Measurements from ENCODE around the gene ERC2. TPM values are rescaled to one million over a fixed set of nuclear protein-coding genes. Genes with fewer than 3 reads are reported as not detected.

The ERC2 gene
- total and polyA plus RNA-seq, 2 of the 8 experiments (the other 6 are each of a cell fraction or from before 2014, with no cell fraction given): 16.4 to 22.8 TPM

DNA sequence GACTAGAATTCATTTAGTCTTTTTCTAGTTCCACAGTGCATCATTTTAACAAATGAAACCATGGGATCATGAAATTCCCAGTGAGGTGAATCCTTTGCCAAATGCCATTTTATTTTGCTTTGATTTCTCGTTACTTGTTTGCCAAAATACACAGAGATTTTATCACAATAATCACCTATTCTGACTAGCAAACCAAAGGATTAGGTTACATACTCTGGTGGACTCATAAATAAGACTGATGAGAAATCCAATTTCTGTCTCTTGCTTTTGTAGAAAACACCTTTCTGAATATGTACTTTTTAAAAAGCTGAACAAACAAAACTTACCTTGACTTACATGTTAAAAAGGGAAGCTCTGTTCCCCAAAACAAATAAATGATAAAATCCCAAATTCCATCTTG is 12.2 kb downstream of the ERC2 start:
- Histone ChIP-seq H2AK5ac (ENCODE audit: low read depth, low read length) (no peak overlapping the region), H4K5ac (ENCODE audit: insufficient read length, low read depth, low read length) (no peak overlapping the region), H3K4me3 (ENCODE audit: extremely low read depth in 1 of 4, insufficient read depth in 2 of 4, low read depth in 3 of 4, low read length in 4 of 4) (no peak overlapping the region), H3K27me3 (replicated peaks in 1 of 4; ENCODE audit: control insufficient read depth in 3 of 4, extremely low read depth in 1 of 4, insufficient read depth in 3 of 4, low read length in 3 of 4) (no peaks in the 10 kb centered on the region), H3K9me3 (ENCODE audit: insufficient read depth in 2 of 2, low read depth in 1 of 2, low read length in 1 of 2) (no peaks in the 10 kb centered on the region), H3K4ac (replicated peaks; ENCODE audit: insufficient read length, low read depth, low read length) (no peak overlapping the region), H3K18ac (ENCODE audit: extremely low read depth, low read length) (no peak overlapping the region), H3K36me3 (ENCODE audit: control insufficient read depth in 2 of 4, insufficient read depth in 4 of 4, low read length in 3 of 4) (no peaks in the 10 kb centered on the region), H3K9ac (replicated peaks in 1 of 4; ENCODE audit: extremely low read depth in 1 of 4, low read depth in 3 of 4, low read length in 3 of 4) (no peak overlapping the region), H3K4me1 (replicated peaks in 1 of 4; ENCODE audit: control insufficient read depth in 3 of 4, insufficient read depth in 4 of 4, low read length in 3 of 4) (peaks cover 0 to 8% (median 2%) of the 10 kb centered on the region in 4 experiments; a peak in 2 of 7 replicates), H2BK20ac (ENCODE audit: low read length) (no peak overlapping the region), H2BK15ac (ENCODE audit: low read length) (no peak overlapping the region), H3K79me2 (ENCODE audit: control insufficient read depth in 1 of 2, insufficient read depth in 2 of 2, low read length in 2 of 2) (peaks cover under 1 to 44% of the 10 kb centered on the region in 2 experiments; a peak in 2 of 4 replicates), H4K20me1 (replicated peaks in 1 of 2; ENCODE audit: control insufficient read depth in 1 of 2, insufficient read depth in 2 of 2, low read length in 2 of 2) (peaks cover 4% of the 10 kb centered on the region in 2 experiments), H3K14ac (ENCODE audit: insufficient read length) (no peak overlapping the region), H2BK12ac (ENCODE audit: low read depth, low read length) (no peak overlapping the region), H3K56ac (replicated peaks; ENCODE audit: insufficient read length, low read depth, low read length) (no peak overlapping the region), H2AFZ (ENCODE audit: low read length) (no peak overlapping the region), H4K91ac (replicated peaks; ENCODE audit: insufficient read length, low read length) (no peak overlapping the region), H4K8ac (ENCODE audit: extremely low read depth, insufficient read depth, low read length) (no peak overlapping the region), H3K79me1 (ENCODE audit: low read depth, low read length) (peaks cover 9% of the 10 kb centered on the region; the same call in 1 of the 2 replicates), H2BK5ac (ENCODE audit: low read depth, low read length) (no peak overlapping the region), H3K23me2 (ENCODE audit: low read depth, low read length) (no peaks in the 10 kb centered on the region), H3K4me2 (ENCODE audit: insufficient read depth in 1 of 2, low read depth in 2 of 2, low read length in 2 of 2) (no peak overlapping the region), H3K27ac (ENCODE audit: low read depth, low read length) (no peak overlapping the region), H3K23ac (ENCODE audit: insufficient read length) (no peak overlapping the region), H2BK120ac (replicated peaks; ENCODE audit: low read depth, low read length) (no peak overlapping the region)
- TF ChIP-seq RAD21 (IDR thresholded peaks at IDR 0.05 in 1 of 2, conservative IDR thresholded peaks at IDR 0.05 in 1 of 2; ENCODE audit: low read depth in 2 of 2, low read length in 2 of 2) (no peak), POU5F1 (IDR thresholded peaks at IDR 0.05; ENCODE audit: low read depth, low read length) (no peak)
- no peak for DNase-seq (ENCODE audit: low read depth in 1 of 2, low spot score in 2 of 2)
- ChIA-PET POLR2A (ENCODE audit: partially characterized antibody) (interaction anchor here (0.7 to 1.1 kb wide), 3 partner anchors 11 to 116 kb away, joined by 3 read pairs; no protein-coding TSS in a partner anchor), CTCF (ENCODE audit: partially characterized antibody) (interaction anchor here (0.7 to 8.5 kb wide), 6 partner anchors 9 to 153 kb away, joined by 3 to 81 read pairs (median 4); no protein-coding TSS in a partner anchor)
- WGBS, 2 experiments (ENCODE audit: extremely low coverage in 1 of 2, insufficient coverage in 1 of 2, insufficient read length in 1 of 2, insufficient replicate concordance in 2 of 2, low coverage in 1 of 2, low lambda C conversion rate in 2 of 2, missing lambda C conversion rate in 1 of 2): 96% methylated on average over 1 of the region's 1 CpG; no CpG with 5 or more reads in 1 of the 2 experiments
- FAIRE-seq: no peak

All from H1 (cell line).